ENCODE data around the gene WNK2.
"Not testable (repeated sequence)": the region's sequence is repeated elsewhere in the genome, so short reads cannot be mapped to it uniquely, and the experiment has no call there.

Gene WNK2

DNA sequence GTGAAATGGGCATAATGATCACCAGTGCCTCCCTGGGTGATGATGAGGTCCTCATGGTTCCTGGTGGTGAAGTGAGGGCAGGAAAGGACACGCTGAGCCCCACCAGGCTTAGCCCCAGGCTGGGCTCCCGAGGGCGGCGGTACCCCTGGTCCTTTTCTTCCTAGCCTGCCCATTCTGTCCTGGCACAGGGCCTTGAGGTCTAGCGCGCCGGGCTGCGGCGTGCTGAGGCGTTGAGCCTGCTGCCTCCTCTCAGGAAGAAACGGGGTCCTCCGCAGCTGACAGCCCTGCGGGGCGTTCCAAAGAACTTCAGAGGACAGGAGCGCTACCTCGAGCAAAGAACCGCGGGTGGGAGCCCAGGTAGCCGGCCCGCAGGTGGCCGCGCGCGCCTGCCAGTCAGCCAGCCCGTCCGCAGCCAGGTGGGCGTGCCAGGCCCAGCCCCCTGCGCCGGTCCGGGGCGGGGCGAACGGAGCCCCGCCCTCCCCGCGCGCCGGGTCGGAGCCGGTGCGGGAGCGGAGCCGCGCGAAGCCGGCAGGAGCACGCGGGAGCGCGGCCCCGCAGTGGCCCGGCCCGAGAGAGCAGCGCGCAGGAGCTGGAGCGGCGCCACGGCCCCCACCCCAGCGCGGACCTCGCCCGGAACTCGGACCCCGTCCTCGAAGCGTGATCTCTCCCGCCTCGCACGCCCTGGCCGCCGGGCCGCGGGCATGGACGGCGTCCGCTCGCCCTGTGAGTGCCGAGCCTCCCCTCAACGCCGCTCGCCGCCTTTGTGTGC is at the start of gene WNK2:
Gene WNK2, plus strand, starts transcription at position 477 of the 769 bp plus-strand sequence. CDS start 791 bp downstream, outside the sequence.
- DNase-seq = peak in 10 of 56 donors; percentile 27 to 60 (median 48)

DNA sequence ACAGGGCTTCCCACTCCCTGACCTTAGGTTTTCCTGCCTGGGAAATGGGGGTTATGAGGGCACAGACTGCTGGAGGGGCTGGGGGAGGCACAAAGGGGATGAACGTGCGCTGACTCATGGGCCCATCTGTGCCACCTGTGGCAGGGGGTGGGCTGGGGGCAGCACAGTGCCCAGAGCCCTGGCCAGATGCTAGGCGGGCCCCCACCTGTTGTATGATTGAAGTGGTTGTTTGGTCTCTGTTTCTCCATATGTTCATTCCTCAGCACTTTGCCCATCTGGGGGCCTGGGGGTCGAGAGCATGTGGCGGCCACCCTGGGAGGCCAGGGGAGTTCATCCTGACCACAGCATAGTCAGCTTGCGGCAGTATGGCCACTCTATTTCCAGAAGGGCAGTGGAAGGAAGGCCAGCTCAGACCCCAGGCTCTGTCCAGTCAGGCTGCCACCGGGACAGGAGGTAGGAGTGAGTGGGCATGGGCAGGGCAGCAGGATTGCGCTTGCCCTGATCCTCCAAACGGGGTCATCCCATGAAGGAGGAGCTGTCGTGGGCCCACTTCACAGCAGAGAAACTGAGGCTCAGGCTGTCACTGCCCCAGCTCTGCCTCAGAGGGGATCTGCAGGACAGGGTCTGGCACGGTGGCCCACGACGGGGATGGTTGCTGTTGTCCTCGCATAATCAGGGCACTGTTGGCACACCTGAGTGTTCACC is 49.0 kb upstream of the WNK2 start:
- DNase-seq = no peak

DNA sequence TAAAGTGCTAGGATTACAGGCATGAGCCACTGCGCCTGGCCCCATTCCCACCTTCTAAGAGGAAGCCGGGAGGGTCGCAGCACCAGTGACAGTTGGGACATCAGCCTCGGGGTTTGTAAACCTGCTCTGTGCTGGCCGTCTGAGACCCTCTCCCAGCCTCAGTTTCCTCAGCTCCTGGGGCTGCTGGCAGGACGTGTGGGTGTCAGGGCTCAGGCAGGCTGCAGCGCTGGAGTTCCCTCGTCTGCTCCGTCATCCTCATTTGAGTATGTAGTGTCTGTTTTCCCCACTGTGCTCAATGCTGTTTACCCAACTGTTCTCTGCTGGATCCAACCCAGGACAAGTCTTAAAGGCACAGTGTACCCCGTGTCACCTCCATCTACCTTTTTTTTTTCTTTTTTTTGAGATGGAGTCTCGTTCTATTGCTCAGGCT is 47.9 kb upstream of the WNK2 start:
- DNase-seq = peak in 12 of 56 donors; percentile 20 to 53 (median 29)

DNA sequence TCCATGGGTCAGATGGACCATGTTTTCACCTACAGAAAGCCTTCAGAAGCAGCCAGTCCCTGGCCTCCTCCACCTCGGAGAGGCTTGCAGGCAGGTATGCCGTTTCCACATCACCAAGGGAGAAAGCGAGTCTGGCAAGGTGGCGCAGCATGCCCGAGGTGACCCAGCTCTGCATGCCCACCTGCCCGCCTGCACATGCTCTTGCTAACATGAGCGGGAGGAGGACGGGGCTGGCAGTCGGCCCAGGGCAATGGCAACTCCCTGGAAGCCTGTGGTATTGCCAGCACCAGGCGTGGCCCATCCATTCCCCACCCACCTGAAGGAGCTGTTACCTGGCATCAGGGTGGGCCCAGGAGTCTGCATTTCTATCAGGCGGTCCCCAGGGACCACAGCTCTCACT is 46.6 kb upstream of the WNK2 start:
- DNase-seq = no peak

DNA sequence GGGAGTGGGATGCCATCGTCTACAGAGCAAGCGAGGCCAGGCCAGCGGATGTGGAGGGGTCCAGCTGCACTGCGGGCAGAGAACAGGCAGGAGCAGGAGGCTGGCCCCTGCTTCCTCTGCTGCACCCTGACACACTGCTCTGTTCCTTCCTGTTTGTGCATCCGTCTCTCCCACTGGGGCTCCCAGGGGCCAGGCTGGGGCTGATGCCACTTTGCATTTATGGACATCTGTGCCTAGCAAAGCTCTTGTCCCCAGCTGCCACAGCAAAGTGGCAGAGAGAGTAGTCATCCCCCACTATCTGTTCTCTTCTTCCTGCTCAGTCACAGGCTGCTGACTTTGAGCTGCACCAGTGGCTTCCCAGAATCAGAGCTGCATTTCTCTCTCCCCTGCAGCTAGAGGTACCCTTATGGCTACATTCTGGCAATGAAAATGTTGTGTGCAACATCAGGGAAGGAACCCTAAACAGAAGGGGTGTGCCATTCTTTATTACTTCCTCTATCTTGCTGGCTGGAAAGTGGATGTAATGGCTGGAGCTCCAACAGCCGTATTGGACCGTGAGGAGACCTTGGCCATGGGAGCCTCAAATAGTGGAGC is 45.7 kb upstream of the WNK2 start:
- DNase-seq = peak in 9 of 56 donors; percentile 13 to 54 (median 40)

DNA sequence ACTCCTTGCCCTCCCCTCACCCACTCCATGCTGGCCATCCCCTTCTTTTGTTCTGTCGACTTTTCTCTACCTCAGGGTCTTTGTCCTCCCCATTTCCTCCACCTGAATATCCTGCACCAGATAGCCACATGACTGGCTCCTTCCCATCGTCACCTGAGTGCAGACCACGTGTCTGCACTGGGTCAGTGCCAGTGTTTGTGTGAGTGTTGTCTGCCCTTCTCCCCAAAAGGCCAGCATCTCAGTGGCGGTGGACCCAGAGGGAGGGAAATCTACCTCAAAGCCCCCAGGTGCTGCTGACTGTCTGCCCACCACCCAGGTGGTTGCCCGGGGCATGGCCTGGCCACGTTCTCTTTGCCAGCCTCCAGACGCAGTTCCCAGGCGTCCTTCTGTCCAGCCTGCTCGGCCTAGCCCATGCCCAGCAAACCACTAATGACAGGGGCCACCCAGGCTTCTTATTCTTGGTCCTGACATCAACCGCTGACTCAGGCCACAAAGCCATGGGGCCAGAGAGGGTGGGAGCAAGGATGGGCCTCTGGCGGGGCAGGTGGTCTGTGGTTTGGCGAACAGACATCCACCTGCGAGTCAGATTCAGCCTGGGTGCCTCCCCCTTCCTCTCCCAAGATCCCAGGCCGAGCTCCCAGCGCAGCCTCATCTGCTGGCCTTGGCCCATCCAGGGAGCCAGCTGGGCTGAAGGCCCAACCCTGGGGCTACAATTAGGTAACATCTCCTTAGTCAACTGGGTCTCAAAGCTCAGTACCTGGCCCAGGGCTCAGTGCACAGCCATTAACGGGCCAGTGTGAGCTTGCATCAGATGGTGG is 44.4 kb upstream of the WNK2 start:
- DNase-seq = no peak

DNA sequence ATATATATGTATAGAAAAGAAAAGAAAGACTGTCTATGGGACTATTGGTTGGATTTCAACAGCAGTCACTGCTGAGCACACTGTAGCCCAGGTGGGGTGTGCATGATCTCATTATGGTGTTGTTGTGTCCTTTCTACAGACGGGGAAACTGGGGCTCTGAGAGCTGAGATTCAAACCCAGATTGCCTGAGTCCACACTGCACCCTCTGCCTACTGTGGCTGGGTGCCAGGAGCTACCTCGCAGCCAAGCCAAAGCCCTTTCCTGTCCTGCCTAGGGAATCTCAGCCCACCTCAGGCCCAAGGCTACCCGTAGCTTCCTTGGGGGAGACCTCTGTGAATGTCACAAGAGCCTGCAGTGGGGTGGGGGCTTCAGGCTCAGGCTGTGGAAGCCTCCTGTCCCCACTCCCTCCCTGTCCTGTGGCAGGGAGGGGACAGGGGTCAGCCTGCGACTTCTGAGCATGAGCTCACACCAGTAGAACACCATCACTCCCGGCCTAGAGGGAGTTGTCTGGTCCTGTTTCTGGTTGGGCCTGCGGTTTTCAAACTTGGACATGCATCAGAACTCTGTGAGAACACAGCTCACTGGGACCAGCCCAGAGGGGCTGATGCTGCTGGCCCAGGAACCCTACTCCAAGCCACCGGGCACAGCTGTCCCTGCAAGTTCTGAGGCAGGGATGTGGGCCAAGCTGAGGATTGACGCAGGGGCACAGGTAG is 42.0 kb upstream of the WNK2 start:
- DNase-seq = no peak

DNA sequence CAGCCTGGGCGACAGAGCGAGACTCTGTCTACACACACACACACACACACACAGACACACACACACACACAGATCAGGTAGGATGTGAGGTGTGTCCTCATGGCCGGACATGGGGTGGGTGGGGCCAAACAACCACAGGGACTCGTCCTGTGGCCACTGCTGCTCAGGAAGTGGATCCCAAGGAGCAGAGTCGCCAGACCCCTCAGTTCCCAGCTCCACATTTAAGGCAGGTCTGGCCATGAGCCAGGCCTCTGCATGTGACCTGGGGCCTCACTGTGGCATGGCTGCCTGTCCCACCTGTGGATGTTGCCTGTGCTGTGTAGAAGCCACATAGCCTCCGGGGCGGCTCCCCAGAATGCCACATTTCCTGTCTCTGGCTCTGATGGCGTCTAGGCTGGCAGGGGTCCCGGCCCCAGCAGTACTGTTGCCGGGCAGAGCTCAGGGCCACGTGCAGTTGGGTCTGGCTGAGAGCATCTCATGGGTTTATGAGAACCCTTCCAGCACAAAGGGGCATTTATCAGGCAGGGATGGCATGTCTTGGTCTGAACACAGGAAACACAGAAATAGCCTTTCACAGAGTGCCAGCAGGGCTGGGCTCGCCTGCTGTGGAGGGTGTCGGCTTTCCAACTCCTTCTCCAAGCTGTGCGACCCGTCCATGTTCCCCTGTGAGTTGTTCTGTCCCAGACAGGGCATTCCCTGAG is 40.0 kb upstream of the WNK2 start:
- DNase-seq = peak in 55 of 56 donors; percentile 27 to 95 (median 83)

DNA sequence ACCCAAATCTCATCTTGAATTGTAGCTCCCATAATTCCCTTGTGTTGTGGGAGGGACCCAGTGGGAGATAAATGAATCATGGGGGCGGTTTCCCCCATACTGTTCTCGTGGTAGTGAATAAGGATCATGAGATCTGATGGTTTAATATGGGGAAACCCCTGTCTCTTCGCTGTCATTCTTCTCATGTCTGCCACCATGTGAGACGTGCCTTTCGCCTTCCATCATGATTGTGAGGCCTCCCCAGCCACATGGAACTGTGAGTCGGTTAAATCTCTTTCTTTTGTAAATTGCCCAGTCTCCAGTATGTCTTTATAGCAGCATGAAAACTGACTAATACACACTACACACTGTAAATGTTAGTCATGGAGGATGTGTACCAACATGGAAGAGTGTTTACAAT is 37.2 kb upstream of the WNK2 start:
- not testable (repeated sequence) for DNase-seq

DNA sequence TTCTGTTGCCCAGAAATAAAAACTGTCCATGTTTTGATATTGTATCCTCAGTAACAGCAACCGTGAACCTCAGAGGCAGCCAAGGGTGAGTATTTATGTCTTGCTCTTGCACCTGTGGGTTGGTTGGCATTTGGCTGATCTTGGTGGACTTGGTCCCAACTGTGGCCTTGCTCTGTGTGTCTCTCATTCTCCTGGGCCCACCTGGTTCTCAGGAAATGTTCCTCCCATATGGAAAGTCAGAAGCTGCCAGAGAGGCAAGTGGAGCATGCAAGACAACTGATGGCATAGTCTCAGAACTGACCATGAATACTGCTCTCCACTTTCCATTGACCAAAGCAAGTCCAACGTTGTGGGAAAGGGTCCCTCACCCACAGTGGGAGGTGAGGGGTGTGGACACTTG is 36.3 kb upstream of the WNK2 start:
- no peak for DNase-seq

DNA sequence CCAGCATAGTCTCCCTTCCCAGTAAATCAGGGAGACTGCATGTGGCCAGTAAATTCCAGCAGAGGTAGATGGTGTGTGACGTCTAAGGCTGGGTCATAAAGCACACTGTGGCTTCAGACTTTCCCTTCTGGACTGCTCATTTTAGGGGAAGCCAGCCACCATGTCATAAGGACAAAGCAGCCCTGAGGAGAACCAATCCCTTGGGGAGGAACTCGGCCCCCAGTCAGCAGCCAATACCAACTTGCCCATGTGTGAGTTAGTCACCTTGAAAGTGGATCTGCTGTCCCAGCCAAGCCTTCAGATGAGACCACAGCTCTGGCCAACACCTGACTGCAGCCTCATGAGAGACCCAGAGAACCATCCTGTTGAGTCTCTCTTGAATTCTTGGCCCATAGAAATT is 35.2 kb upstream of the WNK2 start:
- no peak for DNase-seq

DNA sequence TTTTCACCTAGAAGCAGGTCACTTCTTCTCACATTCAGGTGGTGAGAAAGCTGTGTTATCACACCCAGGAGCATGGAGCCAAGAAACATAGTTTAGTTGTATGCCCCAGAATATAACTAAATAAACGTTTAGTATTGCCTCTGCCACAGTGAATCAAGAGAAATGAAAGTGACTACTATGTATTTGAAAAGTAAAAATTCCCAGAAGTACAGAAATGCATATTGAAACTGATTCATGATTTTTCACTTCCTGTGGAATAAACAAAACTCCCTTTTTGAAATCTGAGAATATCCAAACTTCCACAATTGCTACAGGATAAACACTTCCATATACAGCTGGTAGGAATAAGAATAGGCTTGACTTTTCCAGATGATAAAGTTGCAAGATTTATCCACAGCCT is 34.6 kb upstream of the WNK2 start:
- no peak for DNase-seq

DNA sequence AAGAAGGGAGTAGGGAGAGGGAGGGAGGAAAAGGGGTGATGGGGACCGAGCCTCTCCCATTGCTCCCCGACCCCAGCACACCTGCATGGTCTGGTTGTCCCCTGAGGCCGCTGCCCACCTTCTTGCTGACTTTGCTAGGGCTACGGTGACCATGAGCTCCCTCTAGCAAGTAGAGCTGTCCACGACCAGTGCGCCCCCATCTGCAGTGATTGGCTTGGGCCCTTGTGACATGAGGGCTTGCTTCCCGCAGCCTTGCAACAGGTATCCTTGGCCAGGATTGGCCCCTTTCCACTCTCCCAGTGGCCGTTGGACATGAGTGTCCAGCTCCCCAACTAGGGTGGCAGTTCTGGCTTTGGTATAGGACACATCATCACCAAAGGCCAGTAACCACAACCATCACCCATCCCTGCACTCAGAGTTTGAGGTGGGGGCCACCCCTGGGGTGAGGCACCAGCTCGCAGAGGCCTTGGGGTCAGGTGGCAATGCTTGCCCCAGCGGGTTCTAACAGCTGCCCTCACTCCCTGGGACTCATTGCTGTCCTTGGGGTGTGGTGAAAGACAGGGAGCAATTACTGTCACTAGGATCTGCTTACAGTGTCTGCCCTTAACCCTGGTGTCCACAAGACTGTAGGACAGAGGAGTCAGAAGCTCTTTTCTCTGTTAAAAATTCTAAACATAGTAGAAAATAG is 32.7 kb upstream of the WNK2 start:
- no peak for DNase-seq

DNA sequence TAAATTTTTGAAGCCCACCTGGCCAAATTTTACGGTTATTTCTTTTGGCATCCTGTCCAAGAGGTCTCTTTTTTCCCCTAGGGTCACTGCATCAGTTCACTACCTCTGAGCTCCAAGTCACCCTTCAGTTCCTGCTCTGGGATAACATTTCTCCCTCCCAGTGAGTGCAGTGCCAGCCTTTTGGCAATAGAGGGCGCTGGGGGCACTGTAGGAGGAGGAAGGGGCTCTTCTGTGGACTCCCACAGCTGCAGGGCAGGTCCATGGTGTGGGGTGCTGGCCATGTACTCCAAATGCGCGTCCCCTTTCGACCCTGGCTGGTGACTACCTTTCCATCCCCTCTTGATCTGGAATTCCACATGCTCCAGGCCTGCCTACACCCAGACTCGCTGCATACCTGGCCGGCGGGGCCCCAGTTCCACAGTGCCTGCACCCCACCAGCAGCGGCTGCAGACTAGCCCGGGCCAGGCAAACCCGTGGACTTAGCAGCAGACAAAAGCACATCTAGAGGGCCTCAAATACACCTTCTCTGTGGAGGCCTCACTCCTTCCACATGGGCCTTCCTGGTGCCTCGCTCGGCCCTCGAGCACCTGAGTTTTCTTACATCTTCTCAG is 29.5 kb upstream of the WNK2 start:
- DNase-seq = peak in 11 of 56 donors; percentile 9 to 34 (median 18)

DNA sequence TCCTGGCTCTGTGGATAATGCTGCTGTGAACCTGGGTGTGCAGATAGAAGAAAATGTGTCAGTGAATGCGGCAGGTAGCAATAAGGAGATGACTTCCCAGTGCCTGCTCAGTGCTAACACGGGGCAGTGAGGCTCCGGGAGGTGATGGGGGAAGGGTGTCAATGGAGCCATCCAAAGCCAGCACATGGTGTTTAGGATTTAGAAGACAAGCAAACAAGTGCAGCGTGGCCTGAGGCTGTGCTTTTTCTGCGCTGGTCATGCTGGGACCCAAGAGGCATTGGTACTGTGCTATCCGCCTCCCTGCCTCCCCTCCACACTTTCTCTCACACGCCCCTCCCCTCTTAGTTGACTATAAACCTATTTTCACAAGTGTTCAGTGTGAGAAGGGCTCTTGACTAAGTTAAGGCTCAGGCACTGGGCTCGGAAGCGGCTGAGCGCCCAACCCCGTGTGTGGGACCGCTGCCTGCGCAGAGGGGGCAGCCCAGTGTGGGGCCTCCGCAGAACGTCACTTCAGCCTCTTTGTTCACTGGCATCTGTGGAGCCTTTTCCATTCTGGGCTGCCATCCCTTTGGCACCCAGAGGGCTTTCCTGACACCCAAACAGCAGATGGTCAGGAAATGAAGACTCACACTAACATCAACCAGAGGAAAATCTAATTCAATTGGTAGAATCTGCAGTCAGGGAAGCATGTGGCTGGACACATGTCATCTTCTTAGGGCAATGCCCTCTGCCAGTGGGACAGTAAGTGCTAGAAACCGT is 28.0 kb upstream of the WNK2 start:
- DNase-seq = peak in 45 of 56 donors; percentile 16 to 84 (median 57)

DNA sequence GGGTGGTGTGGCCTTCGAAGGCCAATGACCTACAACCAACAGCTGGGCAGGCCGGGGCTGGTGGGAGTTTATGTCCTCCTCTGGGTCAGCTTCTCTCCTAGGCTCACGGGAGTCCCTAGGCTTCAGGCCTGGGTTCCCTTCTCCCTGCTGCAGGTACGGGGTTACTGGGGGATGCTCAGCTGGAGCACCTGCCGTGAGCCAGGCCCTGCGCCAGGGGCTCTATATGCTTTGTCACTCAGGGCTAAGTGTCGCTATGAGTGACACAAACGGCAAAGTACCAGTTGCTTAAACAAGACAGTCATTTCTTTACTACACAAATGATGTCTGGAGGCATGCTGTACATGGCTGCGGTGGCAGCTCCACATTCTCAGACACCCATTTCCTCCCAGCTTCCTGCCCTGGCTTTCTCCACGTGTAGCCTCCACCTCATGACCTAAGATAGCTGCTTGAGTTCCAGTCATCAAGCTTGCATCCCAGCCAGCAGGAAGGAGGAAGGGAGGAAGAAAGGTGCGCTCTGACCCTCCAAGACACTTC is 27.4 kb upstream of the WNK2 start:
- no peak for DNase-seq

DNA sequence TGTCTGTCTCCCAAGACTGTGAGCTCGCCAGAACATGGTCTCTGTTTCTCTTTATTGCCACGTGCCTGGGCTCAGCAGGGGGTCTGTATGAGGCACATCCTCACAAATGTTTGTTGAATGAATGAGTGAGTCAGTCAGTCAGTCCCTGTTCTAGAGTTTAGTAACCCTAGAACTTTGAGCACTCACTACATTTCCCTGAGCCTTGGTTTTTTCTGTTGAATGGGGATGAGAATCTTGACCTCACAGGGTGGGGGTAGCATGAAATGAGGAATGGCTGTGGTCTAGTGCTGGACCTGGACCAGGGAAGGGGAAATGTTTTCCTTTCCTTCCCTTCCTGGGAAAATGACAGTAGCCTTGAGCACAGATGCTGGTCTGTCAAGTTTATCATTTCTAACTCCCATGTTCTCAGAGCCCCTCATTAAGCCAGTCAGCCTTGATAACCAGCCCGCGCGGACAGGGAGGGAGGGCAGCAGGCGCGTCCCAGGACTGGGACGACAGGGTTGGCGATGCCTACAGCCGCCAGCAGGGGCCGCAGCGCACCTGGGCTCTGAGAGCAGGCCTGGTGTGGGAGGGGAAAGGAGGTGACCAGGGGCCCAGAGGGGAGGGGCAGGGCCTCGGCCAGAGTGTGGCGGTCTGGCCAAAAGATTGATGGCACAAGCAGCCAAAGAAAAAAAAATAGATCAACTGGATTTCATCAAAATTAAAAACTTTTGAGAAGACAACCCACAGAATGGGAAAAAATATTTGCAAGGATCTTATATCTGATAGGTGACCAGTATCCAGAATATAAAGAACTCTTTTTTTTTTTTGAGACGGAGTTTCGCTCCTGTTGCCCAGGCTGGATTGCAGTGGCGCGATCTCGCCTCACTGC is 24.1 kb upstream of the WNK2 start:
- DNase-seq = peak in 52 of 56 donors; percentile 17 to 83 (median 56)
